IPS-NIHi7 (cell line): ENCODE data around the gene CEP68.
"Not testable (repeated sequence)": the region's sequence is repeated elsewhere in the genome, so short reads cannot be mapped to it uniquely, and the experiment has no call there.

Experiments used
- DNase-seq: peaks from one replicate; pipeline ENCODE4 v3.0.0; 2012; ENCODE audit warnings: mixed read lengths; ENCODE audit errors: extremely low spot score

Gene CEP68

GRCh38 chr2:65077898-65078297, 21.7 kb downstream of the CEP68 start:
- no peak for DNase-seq

GRCh38 chr2:65079017-65079416, 22.8 kb downstream of the CEP68 start:
- DNase-seq, result no peak

GRCh38 chr2:65081232-65081685, 25.0 kb downstream of the CEP68 start:
- no peak for DNase-seq

GRCh38 chr2:65085148-65085547, 28.9 kb downstream of the CEP68 start:
- no peak for DNase-seq

GRCh38 chr2:65092791-65093190, 36.6 kb downstream of the CEP68 start:
- DNase-seq, result no peak

GRCh38 chr2:65093211-65093610, 37.0 kb downstream of the CEP68 start:
- no peak for DNase-seq

GRCh38 chr2:65096948-65097347, 40.7 kb downstream of the CEP68 start:
- DNase-seq, result no peak

GRCh38 chr2:65097844-65098243, 41.6 kb downstream of the CEP68 start:
- DNase-seq, result no peak

- no peak for DNase-seq
Observed at GRCh38 chr2:65098741-65099140, 42.5 kb downstream of the CEP68 start.

GRCh38 chr2:65101071-65101470, 44.9 kb downstream of the CEP68 start:
- no peak for DNase-seq

GRCh38 chr2:65103013-65103715, 46.9 kb downstream of the CEP68 start:
- no peak for DNase-seq

- no peak for DNase-seq
Observed at GRCh38 chr2:65107530-65107929, 51.3 kb downstream of the CEP68 start.

- DNase-seq, result no peak
Observed at GRCh38 chr2:65108780-65109179, 52.6 kb downstream of the CEP68 start.

GRCh38 chr2:65112633-65113032, 56.4 kb downstream of the CEP68 start:
- DNase-seq, result no peak

GRCh38 chr2:65113229-65113628, 57.0 kb downstream of the CEP68 start:
- no peak for DNase-seq

GRCh38 chr2:65113816-65114215, 57.6 kb downstream of the CEP68 start:
- no peak for DNase-seq

GRCh38 chr2:65114921-65115320, 58.7 kb downstream of the CEP68 start:
- no peak for DNase-seq

- DNase-seq, result no peak
Observed at GRCh38 chr2:65116645-65117044, 60.4 kb downstream of the CEP68 start.

- no peak for DNase-seq
Observed at GRCh38 chr2:65120990-65121693, 64.9 kb downstream of the CEP68 start.

GRCh38 chr2:65122313-65122712, 66.1 kb downstream of the CEP68 start:
- DNase-seq, result no peak

- not testable (repeated sequence) for DNase-seq
Observed at GRCh38 chr2:65125457-65125856, 69.2 kb downstream of the CEP68 start.

GRCh38 chr2:65128297-65129190, 72.3 kb downstream of the CEP68 start:
- DNase-seq, result no peak
